Lower leg skin (tissue), 4 donors: Measurements from ENCODE around the gene SLC44A3. TPM values are rescaled to one million over a fixed set of nuclear protein-coding genes. Genes with fewer than 3 reads are reported as not detected.

Experiments
- DNase-seq, 2 donors: peaks; one replicate each; pipeline ENCODE4 v3.0.0-alpha.2; 2019; ENCODE audit warnings: low spot score in 2 of 2
- H3K4me3 ChIP-seq: fragments of 200-600 bp; sonication (generic); 2 replicates; pipeline ENCODE4 v1.5.1; 2017; ENCODE audit warnings: mild to moderate bottlenecking, low read depth; ENCODE audit not compliant: poor library complexity, severe bottlenecking
- POLR2A ChIP-seq, 2 donors: fragments of 450-650 bp; IDR thresholded peaks; one replicate each; pipeline ENCODE4 v1.6.1; 2016 to 2017; ENCODE audit warnings: antibody characterized with exemption in 2 of 2, mild to moderate bottlenecking in 1 of 2, moderate library complexity in 1 of 2
- WGBS, 2 donors: methylation state at CpG; one replicate each; pipeline ENCODE4 v1.1.5; 2018; 5-methylcytosine and 5-hydroxymethylcytosine counted together
- intact Hi-C: fragments of 100-400 bp; cut with DNase I; formaldehyde crosslinking; loops from one replicate; pipeline ENCODE4 v1.15.0; 2023; ENCODE audit warnings: low total_unique reads
- total RNA-seq, 4 donors: library from RNA; depleted of rRNA; stranded (reverse); fragments of >200 nt; gene quantifications; one replicate each; pipeline ENCODE4 v1.1.0, GENCODE V29; 2016
- TF ChIP-seq, protein P1 (sequence below), 3 donors: fragments of 450-650 bp; IDR thresholded peaks; one replicate each; pipeline ENCODE4 v1.5.1; 2016; ENCODE audit warnings: antibody characterized with exemption in 3 of 3, mild to moderate bottlenecking in 3 of 3, moderate library complexity in 2 of 3

SLC44A3 gene
- total RNA-seq, 4 donors from 2014 or later: 5.4 to 10.5 (median 6.1) TPM

DNA sequence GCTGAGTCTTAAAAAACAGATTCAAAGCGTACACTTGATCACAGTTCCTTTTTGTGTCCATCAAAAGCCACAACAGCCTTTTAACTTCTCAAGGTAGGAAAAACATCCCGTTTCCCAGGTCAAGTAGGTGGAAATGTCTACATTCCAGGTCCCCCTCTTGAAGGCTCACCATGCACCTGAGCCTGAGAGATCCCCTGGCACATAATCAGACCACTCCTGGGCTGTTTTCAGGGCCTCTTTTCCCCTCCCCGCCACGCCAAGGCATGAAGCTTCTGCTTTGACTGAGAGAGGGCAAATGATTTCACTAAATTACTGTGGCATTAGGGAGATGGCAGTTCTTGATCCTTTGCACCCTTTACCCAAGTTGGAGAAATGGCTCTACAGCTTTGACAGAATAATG lies 85.0 kb downstream of the SLC44A3 start:
- 94 to 95% methylated on average over 4 of the region's 4 CpGs for WGBS, 2 donors
- no peak overlapping the region for H3K4me3 ChIP-seq
- no peak for DNase-seq
- TF ChIP-seq, protein P1, sequence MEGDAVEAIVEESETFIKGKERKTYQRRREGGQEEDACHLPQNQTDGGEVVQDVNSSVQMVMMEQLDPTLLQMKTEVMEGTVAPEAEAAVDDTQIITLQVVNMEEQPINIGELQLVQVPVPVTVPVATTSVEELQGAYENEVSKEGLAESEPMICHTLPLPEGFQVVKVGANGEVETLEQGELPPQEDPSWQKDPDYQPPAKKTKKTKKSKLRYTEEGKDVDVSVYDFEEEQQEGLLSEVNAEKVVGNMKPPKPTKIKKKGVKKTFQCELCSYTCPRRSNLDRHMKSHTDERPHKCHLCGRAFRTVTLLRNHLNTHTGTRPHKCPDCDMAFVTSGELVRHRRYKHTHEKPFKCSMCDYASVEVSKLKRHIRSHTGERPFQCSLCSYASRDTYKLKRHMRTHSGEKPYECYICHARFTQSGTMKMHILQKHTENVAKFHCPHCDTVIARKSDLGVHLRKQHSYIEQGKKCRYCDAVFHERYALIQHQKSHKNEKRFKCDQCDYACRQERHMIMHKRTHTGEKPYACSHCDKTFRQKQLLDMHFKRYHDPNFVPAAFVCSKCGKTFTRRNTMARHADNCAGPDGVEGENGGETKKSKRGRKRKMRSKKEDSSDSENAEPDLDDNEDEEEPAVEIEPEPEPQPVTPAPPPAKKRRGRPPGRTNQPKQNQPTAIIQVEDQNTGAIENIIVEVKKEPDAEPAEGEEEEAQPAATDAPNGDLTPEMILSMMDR (IDR thresholded peaks at IDR 0.05): no peak
- no peak for TF ChIP-seq POLR2A (IDR thresholded peaks at IDR 0.05)
- intact Hi-C loops: no loop called here

DNA sequence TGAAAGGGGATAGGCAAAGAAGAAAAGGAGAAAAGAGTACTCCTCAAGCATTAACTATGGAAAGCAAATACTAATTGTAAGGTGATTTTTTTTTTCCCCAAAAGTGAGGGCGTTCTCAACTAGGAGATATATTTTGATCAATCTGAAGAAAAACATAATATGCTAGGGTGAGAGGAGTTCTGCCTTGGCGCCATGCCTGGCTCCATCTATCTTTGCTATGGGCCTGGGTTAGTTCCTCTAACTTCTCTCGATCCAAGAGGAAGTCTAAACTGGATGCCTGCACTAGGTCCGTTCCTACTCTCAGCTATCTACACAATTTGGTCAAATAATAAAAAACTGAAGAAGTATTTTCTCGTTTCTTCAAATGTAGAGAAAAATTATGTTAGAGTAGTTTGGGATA lies 86.2 kb downstream of the SLC44A3 start:
- WGBS, 2 donors: 75 to 76% methylated on average over 5 of the region's 5 CpGs
- no peak for DNase-seq
- no peak for TF ChIP-seq POLR2A (IDR thresholded peaks at IDR 0.05)
- TF ChIP-seq, protein P1 (IDR thresholded peaks at IDR 0.05): no peak
- intact Hi-C loops: no loop called here
- H3K4me3 ChIP-seq: no peak overlapping the region

DNA sequence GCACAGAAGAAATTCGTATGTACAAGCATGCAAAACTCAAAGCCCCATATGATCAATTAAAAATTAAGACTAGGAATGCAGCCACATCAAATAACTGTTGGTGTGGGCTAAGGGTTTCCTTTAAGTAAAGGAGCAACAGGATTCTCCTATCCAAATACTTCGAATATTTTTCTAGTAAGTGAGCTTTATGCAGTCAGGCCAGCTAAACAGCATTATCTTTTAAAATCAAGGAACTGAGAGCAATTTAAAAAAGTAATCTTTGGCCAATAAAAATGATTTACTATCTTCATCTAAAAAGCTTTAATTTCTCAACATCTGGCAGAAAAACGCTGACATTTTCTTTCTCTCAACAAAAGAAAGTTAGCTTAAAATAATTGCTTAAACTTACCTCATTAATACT lies 87.0 kb downstream of the SLC44A3 start:
- no peak for TF ChIP-seq POLR2A (IDR thresholded peaks at IDR 0.05)
- TF ChIP-seq, protein P1 (IDR thresholded peaks at IDR 0.05): no peak
- WGBS, 2 donors: 30 to 44% methylated on average over 3 of the region's 3 CpGs

DNA sequence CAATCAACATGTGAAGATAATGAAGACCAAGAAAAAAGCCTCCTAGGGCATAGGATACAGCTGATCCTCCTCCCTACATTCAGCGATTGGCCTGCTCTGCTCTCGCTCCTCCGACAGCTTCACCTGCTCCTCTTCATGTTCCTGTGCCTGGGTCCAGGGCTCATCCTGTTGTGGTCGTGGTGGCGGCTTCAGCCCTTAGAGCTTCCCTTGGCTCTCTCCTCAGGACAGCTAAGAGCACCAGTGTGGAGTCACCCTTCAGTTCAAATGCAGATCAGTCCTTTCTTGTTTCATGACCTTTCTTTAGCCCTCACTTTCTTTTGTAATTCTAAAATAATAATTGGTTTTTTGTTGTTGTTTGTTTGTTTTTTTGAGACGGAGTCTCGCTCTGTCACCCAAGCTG lies 88.0 kb downstream of the SLC44A3 start:
- no peak for TF ChIP-seq POLR2A (IDR thresholded peaks at IDR 0.05)
- TF ChIP-seq, protein P1 (IDR thresholded peaks at IDR 0.05): no peak
- intact Hi-C loops: no loop called here
- 88 to 90% methylated on average over 7 of the region's 7 CpGs for WGBS, 2 donors
- no peak for DNase-seq
- H3K4me3 ChIP-seq: no peak overlapping the region

More for the DNA sequence above, 87.0 kb downstream of the SLC44A3 start:
- H3K4me3 ChIP-seq: no peak overlapping the region
- no peak for DNase-seq
- intact Hi-C loops: no loop called here

DNA sequence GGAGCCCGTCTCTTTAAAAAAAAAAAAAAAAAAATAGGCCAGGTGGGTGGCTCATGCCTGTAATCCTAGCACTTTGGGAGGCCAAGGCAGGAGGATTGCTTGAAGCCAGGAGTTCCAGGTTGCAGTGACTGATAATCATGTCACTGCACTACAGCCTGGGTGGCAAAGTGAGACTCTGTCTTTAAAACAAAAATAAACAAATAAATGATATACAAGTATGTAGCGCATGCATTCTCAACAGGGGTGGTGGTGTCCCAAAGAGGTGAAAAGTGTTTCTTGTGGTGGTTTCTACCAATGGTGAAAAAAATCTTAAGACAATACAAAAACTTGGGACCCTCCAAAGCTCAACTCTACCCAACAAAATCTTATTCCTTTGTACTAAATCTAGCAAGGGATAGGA lies 88.8 kb downstream of the SLC44A3 start:
- intact Hi-C loops: no loop called here
- 98% methylated on average over 2 of the region's 2 CpGs for WGBS, 2 donors

DNA sequence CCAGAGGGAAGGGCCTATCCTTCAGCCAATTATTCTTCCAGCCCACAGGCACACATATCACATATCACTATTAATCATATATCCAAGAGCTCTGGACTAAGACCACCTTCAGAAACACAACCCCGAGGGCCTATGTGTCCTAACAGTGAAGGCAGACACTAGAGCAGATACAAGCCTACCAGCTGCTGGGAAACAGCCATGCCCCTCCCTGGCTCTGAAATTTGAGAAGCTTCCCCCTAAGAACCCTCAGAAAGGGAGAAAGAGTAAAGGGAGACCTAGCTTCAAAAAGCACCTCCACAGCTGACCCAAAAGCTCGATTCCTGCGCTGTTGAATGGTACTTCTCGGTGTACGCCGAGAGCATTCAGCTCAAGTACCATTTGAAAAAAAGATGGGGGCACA lies 89.3 kb downstream of the SLC44A3 start:
- intact Hi-C loops: no loop called here
- no peak for TF ChIP-seq POLR2A (IDR thresholded peaks at IDR 0.05)
- TF ChIP-seq, protein P1 (IDR thresholded peaks at IDR 0.05): no peak
- DNase-seq: no peak
- 83 to 84% methylated on average over 6 of the region's 6 CpGs for WGBS, 2 donors
- no peak overlapping the region for H3K4me3 ChIP-seq

More for the DNA sequence above, 88.8 kb downstream of the SLC44A3 start:
- TF ChIP-seq POLR2A (IDR thresholded peaks at IDR 0.05): no peak
- TF ChIP-seq, protein P1 (IDR thresholded peaks at IDR 0.05): no peak
- no peak for DNase-seq
- no peak overlapping the region for H3K4me3 ChIP-seq
